Globus pallidus (tissue), 1 donor: ENCODE data around the gene CIITA.
"Not testable (repeated sequence)": the region's sequence is repeated elsewhere in the genome, so short reads cannot be mapped to it uniquely, and the experiment has no call there.

Experiments used
- DNase-seq: peaks from one replicate; pipeline ENCODE4 v3.0.0-alpha.2; 2015; ENCODE audit warnings: low spot score

Gene CIITA

DNA sequence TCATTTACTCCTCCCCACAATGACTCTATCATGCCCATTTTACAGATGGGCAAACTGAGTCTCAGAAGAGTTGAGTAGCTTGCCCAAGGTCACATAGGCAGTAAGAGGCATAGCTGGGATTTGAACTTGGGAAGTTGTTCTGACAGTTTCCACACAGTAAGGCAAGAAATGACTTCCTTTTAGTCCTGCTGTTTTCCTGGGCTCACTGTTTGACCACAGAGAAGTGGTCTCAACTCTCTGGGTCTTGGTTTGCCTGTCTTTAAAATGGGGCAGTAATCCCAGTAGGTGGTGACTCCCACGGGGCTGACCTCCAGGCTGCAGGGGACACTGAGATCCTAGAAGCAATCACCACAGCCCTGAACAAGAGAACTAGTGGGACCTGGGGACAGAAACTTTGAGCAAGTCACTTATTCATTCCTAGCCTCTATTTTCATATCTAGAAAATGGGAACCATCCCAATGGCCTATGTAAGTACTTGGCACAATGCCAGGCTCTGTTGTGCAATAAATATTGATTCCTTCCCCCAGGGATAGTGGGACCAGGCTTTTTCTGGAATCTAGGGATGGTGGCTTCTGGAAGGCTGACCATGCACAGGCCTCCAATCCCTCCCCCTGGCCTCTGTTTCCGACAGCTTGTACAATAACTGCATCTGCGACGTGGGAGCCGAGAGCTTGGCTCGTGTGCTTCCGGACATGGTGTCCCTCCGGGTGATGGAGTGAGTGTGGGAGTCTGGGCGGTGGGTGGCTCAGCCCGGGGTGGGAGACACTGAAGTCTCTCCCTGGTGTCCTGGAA is 44.7 kb downstream of the CIITA start:
- DNase-seq: no peak

DNA sequence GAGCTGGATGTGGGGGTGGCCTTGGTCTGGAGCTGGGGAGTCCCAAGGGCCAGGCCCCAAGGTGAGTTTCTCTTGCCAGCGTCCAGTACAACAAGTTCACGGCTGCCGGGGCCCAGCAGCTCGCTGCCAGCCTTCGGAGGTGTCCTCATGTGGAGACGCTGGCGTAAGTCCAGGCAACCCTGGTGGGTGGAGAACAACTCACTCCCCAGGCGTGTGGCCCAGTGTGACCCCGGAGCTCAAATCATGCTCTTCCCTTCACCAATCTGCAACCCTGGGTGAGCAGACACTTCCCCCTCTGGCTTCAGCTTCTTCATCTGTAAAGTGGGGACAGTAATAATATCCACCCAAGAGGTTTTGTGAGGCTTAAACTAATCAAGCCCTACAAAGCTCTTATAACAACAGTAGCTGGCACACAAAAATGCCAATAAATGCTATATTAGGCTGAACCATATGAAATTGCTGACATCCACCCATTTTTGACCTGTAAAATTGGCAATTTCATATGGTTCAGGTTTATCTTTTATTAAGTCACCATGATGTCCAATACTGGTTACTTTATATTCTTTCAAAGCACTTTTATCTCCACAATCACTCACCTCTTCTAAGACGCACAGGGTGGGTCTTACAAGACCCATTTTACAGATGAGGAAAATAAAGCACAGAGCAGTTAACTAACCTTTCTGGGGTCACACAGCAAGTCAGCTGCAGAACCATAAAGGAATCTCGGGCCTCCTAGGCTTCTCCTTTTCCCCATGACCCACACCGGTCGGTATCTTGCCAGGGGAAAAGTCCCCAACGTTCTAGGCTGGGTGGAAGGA is 45.5 kb downstream of the CIITA start:
- DNase-seq: no peak

DNA sequence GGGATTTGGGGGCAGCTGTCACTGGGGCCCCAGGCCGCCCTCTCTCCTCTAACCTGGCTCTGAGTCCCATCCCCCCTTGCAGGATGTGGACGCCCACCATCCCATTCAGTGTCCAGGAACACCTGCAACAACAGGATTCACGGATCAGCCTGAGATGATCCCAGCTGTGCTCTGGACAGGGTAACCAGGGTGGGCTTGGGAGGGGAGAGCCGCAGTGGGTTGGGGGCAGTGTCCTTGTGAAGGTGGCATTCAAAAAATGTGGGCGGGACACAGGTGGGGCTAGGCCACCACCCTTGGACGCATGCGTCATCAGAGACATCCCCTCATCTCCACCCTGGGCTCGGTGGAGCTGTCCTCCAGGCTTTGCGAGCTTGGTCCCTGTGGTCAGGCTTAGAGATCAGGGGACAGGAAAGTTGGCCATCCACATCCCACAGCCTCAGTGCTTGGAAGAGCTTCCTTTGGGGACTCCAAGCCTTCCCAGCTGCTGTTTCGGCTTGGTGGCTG is 46.2 kb downstream of the CIITA start:
- DNase-seq: no peak

DNA sequence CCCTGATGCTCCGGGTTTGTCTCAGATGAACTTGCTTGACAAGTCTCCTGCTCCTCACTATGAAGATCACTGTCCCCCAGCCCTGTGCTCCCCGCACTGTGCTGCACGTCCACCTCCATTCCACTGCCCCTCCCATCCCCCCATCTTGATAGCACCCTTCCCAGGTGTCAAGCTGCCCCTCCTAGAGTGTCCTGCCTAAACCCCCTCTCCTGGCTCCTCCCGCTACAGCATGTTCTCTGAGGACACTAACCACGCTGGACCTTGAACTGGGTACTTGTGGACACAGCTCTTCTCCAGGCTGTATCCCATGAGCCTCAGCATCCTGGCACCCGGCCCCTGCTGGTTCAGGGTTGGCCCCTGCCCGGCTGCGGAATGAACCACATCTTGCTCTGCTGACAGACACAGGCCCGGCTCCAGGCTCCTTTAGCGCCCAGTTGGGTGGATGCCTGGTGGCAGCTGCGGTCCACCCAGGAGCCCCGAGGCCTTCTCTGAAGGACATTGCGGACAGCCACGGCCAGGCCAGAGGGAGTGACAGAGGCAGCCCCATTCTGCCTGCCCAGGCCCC is 46.7 kb downstream of the CIITA start:
- peak; percentile 64 for DNase-seq

DNA sequence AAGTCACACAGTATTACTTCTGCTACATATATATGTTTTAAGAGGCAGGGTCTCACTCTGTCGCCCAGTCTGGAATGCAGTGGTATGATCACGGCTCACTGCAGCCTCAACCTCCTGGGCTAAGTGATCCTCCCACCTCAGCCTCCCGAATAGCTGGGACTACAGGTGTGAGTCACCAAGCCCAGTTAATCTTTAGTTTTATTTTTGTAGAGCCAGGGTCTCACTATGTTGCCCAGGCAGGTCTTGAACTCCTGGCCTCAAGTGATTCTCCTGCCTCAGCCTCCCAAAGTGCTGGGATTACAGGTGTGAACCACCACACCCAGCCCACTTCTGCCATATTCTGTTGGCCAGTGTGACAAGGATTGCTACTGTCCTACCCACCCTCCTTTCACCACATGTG is 48.3 kb downstream of the CIITA start:
- not testable (repeated sequence) for DNase-seq

DNA sequence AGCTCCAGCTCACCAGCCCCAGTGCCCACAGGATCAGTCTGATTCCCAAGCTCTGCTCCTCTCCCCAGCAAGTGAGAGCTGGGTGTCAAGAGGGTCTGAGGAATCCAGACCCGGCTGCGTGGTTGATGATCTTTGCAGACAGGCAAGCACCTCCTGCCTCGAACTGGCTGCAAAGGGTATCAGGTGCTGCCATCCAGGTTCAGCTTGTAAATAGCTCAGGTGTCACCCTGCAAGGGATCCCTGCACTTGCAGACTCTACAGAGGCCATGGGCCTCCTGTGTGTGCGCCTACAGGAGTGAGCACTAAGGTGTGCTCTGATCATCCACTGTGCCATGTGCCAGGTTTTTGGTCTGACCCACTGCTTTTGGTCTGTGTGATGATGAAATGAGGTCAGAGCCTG is 49.1 kb downstream of the CIITA start:
- no peak for DNase-seq

DNA sequence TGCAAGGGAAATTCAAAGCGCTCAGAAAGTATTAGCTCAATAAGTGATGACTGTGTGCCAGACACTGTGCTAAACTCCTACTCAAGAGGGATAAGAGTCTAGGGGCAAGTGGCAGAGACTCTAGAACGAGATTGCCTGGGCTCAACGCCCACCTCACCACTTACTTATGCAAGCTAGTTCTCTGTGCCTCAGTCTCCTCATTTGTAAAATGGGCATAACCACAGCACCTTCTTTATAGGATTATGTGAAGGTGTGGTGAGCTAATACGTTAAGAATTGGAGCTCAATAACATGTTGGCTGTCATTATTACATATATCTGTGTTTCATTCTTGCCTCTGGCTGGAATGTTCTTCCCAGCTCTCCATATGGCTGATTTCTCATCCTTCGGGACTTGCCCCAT is 49.9 kb downstream of the CIITA start:
- no peak for DNase-seq

DNA sequence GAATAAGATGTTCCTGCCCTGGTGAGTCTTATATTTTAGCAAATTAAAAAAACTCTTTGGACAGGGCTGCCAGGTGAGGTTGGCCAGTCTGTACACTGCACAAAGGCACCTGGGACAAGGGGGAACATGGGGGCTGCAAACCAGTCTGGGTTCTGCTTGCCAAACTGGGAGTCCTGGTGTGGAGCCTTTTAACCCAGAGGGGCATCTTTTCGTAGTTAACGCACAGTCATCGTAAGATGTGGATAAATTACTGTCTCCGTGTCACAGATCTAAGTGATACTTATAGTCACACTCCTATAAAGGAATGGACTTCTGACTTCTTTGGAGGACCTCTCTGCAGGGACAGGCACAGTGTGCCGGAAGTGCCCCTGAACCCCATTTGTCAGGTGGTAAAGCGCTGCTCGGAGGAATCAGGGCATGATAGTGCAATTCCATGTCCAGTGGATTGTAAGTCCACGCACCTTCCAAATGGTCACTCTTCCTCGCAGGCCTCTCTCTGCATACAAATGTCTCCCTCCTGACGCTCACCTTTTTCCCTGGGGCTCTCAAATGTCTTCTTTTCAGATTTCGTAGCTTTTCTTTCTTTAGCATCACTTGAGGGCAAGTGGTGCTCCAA is 50.6 kb downstream of the CIITA start:
- no peak for DNase-seq

DNA sequence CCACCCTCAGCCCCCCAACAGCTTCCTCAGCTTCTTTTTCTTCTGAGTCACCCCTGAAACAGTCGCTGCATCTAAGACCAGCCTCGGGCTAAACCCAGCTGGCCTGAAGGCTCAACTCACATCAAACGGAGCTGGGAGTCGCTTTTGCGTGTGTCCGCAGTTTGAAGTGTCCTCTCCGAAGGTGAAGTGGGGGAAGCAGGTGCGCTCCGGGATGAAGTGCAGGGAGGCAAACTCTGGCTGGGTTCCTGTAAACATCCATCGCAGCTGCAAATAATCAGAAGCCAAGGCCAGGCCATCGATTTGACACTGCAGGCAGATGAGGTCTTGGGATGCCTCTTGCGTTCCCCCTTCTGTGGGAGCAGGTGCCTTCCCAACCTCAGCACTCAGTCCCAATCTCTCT is 52.1 kb downstream of the CIITA start:
- not testable (repeated sequence) for DNase-seq

DNA sequence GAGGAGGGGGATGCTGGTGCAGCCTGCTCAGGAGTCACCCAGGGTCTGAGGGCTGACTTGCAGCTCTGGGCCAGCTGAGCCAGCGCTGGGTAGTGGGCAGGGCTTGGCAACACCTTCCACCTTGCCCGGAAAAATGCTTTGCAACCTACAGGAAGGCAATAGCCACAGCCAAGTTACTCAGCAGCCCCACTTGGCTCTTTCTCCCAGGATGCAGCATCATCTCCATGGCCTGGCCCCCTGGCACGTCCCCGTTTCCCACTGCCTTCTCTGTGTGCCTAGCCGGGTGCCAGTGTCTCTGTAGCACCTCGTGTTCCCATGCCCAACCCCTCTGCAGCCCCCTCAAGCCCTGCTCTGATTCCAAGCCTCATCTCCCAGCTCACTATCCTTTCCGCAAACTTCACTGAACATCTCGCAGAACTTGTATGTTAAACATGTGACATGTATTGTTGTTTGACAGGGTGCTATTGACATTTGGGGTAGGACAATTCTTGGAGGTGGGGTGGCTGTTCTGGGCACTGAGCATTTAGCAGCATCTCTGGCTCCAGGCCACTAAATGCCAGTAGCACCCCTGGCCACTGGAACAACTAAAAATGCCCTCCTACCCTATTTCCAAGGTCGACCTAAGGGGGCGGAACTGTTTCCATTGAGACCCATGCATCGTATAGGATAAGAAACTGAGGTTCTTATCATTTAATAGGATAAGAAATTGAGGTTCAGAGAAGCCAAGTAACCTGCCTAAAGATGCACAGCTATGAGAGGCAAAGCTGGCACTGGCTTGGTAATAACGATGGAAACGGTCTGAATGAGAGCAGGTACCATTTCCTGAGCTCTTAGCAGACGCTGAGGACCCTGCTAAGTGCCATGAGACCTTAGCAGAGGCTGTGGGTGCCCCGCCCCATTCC is 53.1 kb downstream of the CIITA start:
- no peak for DNase-seq

DNA sequence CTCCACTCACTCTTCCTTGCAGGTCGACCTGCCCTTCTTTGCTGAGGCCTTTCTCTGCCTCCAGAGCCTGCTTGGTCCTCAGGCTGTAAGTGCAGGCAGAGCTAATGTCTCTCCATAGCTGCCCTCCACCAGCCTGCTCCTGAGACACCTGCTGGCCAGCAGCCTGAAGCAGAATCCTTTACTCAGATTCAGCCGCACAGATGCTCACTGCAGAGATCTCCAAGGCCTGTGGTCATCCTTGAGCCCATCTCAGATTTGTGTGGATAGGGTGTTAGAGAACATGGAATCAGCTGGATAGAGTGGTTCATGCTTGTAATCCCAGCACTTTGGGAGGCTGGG is 53.7 kb downstream of the CIITA start:
- no peak for DNase-seq

DNA sequence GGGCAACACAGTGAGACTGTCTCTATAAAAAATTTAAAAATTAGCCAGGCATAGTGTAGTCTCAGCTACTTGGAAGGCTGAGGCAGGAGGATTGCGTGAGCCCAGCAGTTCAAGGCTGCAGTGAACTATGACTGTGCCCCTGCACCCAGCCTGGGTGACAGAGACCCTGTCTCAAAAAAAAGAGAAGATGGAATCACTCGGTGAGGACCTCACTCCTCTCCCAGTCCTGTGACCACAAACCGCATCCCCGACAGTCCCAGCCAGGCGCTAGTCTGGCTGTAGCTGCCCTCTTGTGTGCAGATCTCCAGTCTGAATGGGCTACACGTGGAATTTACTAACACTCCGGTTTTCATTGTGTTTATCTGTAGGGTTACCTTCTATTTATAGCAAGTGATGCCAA is 54.1 kb downstream of the CIITA start:
- no peak for DNase-seq

DNA sequence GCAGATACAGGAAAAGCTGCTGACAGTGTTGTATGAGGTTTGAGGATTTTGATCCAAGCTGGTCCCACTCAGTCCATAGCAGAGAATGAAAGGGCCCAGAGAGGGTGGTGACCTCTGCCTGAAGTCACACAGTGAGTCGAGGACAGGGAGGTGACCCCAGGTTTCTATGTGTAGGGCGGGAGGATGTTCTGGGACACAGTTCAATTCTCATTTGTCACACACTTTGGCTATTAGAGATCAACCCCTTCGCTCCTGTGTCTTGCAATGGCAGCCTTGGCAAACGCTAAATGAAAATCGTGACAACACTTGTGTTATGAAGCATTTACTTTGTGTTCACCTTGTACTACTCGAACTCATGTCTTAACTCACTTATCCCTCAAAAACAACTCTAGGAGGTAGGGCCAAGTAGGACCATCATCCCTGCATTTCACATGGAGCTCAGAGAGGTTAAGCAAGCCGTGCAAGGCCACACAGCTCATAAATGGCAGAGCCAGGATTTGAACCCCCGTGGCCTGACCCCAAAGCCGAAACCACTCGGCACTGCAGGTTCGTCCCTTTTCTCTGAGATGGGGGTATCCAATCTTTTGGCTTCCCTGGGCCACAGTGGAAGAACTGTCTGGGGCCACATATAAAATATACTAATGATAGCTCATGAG is 55.1 kb downstream of the CIITA start:
- DNase-seq: no peak

DNA sequence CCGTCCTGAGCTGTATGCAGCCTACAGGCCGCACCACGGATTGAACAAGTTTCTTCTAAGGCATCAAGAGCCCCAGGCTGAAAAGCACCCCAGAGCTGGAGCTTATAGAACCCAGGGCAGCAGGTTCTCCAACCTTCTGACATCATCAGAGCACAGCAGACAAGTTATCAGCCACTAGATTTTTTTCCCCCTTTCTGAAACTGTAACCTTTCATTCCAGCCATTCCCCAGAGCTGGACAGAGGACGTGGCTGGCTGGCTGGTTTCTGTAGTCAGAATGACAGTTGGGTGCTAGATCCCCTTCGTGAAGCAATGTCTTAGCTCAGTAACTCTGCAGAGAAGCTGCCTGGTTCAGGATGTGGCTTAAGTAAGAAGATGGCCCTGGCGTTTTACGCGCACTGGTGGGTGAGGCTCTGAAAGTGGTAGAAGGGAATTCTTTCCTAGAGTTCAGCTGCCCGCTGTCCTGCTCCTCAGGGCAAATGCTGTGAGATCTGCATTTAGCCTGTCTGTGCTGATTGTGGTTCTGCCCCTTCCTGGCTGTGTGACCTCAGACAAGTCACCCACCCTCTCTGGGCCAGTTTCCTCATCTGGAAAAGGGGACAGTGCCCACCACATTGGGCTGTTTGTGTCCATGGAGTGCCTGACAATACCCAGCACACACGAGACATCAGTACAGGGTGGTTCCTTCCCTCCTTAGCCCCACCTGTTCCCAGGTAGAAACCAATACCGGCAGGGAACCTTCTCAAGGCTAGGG is 56.1 kb downstream of the CIITA start:
- no peak for DNase-seq

DNA sequence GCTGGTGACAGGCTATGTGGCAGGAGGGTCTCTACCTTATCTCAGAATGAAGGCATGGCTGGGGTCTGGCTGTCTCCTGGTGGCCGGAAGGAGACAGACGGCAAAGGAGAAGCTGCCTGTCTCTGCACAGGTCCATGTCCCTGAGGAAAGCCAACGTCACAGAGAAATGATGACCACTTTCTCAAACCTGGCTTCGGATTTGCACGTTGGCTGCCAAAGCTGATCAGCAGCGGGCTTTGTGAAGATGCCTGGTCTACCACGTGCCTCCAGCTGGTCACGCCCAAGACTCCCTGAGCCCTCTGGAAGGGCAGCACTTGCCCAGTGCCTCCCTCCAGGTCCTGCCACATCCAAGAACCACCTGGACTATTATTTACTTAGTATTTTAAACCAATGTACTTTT is 56.9 kb downstream of the CIITA start:
- no peak for DNase-seq

DNA sequence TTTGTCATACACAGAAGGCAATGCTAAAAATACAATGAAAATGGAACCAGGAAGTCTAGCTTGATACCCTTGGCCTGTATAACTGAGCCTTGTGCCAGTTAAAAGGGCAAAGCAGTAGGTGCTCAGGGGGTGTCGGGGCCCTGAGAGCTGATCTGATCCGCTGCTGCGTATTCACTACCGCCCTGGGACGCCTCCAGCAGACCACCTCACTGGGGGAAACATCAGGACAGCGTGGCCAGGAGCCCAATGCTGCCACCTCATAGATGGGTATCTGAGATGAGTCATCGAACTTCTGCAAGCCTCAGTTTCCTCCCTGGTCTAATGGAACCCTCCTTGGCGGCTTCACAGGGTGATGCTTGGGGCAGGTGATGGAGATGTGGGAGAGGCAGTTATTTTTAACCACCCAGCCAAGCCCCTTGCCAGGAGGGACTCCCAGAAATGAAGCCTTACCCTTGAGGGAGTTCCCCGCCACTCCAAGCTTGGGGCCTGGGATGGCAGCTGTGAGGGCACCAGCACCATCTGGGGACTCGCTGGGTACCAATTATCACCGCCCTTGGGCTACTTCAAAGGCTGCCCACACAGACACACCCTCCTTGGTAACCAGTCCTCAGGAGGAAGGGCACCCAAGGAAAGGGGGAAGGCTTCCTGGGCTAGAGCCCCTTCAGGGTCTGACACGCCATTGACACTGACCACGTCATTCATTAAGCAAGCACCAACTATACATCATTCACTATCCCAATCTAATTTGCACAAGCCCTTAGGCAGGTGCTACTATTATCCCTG is 57.5 kb downstream of the CIITA start:
- DNase-seq: no peak

DNA sequence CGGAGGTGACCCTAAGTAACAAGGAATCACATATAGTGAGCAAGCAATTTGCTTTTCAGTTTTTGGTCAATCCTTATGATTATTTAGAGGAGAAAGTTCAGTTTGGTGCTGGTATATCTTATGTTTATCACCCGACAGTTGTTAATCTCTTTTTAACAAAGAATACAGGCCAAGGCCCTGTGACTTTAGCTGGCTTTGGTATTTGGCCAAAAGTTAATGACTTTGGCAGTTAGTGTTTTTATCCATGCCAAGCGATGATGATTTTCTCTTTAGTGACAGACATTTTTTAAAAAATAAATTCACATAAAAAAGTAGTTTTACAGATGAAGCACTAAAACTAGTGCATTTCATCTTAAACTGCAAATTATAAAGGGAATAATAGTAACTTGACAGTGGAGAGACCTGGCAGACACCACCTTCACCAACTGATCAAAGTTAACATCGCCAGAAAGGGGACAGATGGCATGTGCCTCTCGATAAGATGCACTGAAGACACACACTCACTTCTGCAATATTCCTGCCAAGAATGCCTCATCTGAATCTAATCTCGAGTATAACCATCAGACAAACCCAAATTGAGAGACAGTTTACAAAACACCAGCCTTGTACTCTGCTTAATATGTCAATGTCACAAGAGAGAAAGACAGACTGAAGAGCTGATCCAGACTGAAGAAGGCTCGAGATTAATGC is 58.4 kb downstream of the CIITA start:
- DNase-seq: no peak

DNA sequence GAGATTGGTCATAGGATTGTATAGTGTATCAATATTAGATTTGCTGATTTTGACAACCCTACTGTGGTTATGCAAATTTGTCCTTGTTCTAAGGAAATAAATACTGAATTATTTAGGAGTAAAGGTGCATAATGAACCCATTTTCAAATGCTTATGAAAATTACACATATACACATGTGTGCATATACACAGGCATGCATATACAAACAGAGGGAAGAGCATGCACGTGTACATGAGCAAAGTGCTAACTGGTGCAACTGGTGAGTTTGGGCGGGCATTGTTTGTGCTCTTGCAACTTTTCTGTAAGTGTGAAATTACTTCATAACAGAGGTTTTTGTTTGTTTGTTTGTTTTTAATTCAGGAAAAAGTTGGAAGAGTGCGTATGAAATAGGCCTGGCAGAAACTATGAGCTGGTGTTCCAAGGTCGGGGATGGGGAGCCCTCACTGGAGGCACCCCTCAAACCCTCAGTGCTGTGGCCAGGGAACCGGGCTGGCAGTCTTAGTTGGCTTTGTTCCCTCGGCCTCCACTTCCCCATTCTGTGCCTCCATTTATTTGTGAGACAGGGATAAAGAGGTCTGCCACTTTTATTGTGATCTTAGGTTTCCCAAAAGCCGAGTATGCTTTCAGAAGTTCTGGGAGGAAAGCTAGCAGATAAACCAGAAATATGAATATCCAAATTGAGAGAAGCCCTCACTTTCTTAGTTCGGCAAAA is 59.4 kb downstream of the CIITA start:
- DNase-seq: no peak
